Thyroid gland (tissue), 4 donors: Measurements from ENCODE around the gene HEBP1.

Experiments
- POLR2A ChIP-seq, 2 donors: fragments of 450-650 bp; IDR thresholded peaks; one replicate each; pipeline ENCODE4 v1.6.1; 2017; ENCODE audit warnings: antibody characterized with exemption in 2 of 2, mild to moderate bottlenecking in 2 of 2, moderate library complexity in 1 of 2
- TF ChIP-seq, protein P1 (sequence below), 6 experiments: fragments of 200-600 bp in 3 of 6; fragments of 450-650 bp in 3 of 6; sonication (generic) in 3 of 6; IDR thresholded peaks; one replicate each; pipeline ENCODE4 v1.5.1; 2016 to 2019; ENCODE audit warnings: antibody characterized with exemption in 6 of 6, mild to moderate bottlenecking in 2 of 6, inconsistent platforms in 1 of 6, moderate library complexity in 1 of 6

DNA sequence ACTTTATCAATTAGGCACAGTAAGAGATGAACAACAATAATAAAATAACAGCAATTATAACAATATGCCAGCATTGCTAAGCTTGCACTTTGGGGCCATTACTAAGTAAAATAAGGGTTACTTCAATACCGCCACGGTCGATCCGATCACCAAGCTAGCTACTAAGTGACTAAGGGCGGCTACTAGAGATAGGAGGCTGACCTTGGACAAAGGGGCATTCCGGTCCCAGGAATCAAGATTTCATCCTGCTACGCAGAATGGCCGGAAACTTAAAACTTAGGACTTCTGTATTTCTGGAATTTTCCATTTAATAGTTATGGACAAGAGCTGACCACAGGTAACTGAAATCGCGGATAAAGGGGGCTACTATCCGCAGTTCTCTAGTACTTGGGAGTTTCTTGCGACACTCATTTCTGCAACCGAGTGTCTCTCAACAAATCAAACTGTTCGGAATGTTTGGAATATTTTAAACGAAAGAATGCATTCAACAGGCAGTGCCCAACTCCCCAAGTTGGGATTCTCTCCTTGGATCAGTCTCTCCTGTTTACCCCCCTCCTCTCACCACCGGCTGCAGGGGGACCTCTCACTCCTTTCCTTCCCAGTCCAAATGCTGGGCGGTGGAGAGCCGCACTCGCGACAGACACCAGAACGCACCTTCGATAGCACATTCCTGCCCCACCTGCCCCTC lies 650 bp downstream of the HEBP1 start:
- TF ChIP-seq POLR2A (IDR thresholded peaks at IDR 0.05) = no peak
- TF ChIP-seq, protein P1, sequence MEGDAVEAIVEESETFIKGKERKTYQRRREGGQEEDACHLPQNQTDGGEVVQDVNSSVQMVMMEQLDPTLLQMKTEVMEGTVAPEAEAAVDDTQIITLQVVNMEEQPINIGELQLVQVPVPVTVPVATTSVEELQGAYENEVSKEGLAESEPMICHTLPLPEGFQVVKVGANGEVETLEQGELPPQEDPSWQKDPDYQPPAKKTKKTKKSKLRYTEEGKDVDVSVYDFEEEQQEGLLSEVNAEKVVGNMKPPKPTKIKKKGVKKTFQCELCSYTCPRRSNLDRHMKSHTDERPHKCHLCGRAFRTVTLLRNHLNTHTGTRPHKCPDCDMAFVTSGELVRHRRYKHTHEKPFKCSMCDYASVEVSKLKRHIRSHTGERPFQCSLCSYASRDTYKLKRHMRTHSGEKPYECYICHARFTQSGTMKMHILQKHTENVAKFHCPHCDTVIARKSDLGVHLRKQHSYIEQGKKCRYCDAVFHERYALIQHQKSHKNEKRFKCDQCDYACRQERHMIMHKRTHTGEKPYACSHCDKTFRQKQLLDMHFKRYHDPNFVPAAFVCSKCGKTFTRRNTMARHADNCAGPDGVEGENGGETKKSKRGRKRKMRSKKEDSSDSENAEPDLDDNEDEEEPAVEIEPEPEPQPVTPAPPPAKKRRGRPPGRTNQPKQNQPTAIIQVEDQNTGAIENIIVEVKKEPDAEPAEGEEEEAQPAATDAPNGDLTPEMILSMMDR (IDR thresholded peaks at IDR 0.05) = no peak
